ENCODE results near the gene WNT9B.

GRCh38 chr17:46884552-46884951, 33.2 kb downstream of the WNT9B start:
- no peak for TF ChIP-seq ZNF362 (CRISPR knock-in tag; IDR thresholded peaks at IDR 0.05; ENCODE audit: borderline replicate concordance)
- TF ChIP-seq ZNF644 (CRISPR knock-in tag; IDR thresholded peaks at IDR 0.05; ENCODE audit: low read depth), result no peak
- TF ChIP-seq ZNF777 (CRISPR knock-in tag; IDR thresholded peaks at IDR 0.05), result no peak
- no peak for TF ChIP-seq RAD51 (IDR thresholded peaks at IDR 0.05; ENCODE audit: borderline replicate concordance)
- TF ChIP-seq FOXP4 (CRISPR knock-in tag; IDR thresholded peaks at IDR 0.05), result no peak
- no peak for TF ChIP-seq GLI4 (CRISPR knock-in tag; IDR thresholded peaks at IDR 0.05; ENCODE audit: borderline replicate concordance)
